Stimulated activated CD4-positive, alpha-beta T cell treated with anti-CD3 and anti-CD28 coated beads, Interleukin-1b, Interleukin-23, amount 100 ng/mL, for 48 hours (primary cell): ENCODE data around the gene USP37.

ENCODE experiments used
- DNase-seq: peaks from one replicate; pipeline ENCODE4 v3.0.0-alpha.2; 2020

USP37 gene

DNA sequence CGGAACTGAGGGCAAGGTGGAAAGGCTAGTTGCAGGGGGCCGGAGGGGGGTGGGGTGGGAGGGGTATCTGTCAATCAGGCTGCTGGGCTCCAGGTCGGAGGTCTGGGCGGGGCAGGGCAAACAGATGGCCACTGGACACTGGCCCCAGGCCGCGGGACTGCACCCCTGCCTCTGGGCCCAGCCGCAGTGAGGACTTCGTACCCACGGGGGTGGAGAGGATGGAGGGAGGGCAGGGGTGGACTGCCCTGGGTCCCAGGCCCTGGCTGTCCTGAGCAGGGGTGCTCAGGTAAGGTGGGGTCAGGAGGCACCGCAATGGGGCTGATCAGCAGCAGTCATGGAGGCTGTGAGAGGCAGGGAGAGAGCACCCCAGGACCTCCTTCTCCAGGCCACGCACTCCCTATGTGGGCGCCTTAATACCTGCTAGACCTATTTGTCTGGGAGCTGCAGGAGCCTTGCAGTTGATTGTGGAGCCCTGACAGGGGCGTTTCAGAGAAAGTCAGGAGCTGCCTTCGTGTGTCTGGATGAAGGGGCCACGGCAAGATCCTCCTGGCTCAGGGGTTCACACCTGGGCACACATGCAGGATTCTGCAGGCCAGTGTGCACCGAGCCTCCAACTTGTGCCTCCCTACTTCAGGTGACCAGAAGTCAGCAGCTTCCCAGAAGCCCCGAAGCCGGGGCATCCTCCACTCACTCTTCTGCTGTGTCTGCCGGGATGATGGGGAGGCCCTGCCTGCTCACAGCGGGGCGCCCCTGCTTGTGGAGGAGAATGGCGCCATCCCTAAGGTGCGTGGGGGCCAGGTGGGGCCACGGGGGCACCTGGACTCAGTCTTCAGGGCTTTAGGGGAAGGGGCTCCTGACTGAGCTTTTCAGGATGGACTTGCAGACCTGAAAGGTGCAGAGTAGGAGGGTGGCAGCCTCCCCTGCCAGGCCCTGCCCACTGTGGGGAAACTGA is 166.9 kb downstream of the USP37 start:
- DNase-seq = no peak
